NCI-H524 treated with DMSO at 0.1 percent for 48 hours (cell line): ENCODE results near the gene USP31.
"Not testable (repeated sequence)": the region's sequence is repeated elsewhere in the genome, so short reads cannot be mapped to it uniquely, and the experiment has no call there.

Experiments used
- DNase-seq: peaks from one replicate; lab custom pipeline; 2025; lab: John Stamatoyannopoulos, UW

Gene USP31

DNA sequence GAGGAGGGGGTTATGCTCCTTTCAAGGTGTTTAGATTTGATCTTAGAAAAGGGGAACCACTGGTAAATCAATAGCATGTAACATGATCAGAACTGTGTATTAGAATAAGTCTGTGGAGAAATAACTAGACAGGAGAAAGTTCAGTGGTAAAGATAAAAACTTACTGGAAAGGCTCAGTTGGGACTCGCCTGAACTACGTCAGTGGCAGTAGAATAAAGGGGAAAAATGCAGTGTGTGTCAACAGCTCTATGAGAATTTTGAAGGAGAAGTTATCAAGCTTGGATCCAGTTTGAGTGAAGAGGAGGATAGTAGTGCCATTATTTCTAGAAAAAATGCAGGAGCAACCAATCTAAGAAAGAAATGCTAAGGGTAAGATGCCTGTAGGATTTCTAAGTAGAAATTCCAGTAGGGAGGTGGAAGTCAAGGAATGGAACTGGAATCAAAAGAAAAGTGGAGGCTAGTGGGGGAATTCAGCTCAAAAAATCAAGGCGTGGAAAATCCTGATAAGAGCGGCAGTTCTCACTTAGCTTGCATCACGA lies 48.2 kb downstream of the USP31 start:
- DNase-seq = no peak

GRCh38 chr16:23096450-23096849 lies 52.8 kb downstream of the USP31 start:
- not testable (repeated sequence) for DNase-seq

- not testable (repeated sequence) for DNase-seq
Observed at GRCh38 chr16:23094136-23094535, 55.1 kb downstream of the USP31 start.

- DNase-seq = no peak
Observed at GRCh38 chr16:23092801-23093117, 56.5 kb downstream of the USP31 start.

DNA sequence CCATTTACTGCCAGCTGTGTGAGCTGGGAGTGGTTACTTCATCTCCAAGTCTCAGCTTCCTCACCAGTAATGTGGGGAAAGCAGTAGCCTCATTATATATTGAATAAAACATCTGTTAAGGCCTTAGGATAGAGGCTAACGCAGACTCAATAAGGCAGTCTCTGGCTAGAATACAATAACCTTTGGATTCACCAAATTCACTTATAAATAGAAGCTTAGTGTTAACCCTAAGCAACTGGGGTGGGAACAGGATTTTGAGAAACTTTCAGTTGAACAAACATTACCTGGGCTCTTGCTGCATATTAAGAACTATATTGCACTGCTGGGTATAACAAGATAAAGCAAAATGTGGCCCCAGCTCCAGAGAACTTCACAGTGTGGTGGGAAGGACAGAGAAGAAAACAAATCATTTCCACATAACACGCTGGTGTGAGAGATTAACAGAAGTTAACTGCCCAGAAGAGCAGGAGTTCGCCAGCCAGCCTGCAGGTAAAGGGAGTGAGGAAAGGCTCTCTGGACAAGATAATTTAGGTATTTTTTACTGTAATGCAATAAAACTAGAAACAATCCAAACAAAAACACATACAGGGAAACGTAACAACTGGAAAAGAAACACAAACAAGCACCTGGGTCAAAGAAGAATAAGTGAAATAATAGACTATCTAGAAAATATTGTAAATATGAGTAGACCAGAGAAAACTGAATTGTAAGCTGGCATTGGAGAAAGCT lies 57.0 kb downstream of the USP31 start:
- DNase-seq = no peak

- no peak for DNase-seq
Observed at GRCh38 chr16:23089111-23089510, 60.1 kb downstream of the USP31 start.

- DNase-seq = no peak
Observed at GRCh38 chr16:23088018-23088417, 61.2 kb downstream of the USP31 start.

- DNase-seq = no peak
Observed at GRCh38 chr16:23085949-23086348, 63.3 kb downstream of the USP31 start.

GRCh38 chr16:23082161-23082788 lies 67.0 kb downstream of the USP31 start:
- peak; percentile 83 for DNase-seq

DNA sequence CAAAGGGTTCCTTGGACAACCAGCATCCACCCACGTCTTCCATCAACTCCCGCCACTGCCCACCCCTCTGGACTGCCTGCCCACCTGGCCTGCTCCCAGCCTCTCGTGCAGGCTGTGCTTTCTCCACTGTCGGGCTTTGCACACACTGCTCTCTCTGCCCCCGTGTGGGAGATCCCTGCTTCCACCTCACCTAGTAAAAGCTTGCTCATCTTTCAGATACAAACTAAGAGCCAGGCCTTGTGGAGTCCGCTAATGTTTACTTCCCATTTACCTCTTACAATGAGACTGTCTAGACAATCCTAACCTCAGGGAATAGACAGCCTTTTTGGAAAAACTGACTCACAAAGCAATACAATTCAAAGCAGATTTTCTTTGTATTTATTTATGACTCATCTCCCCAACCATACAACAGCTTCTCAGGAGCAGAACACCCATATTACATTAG lies 67.6 kb downstream of the USP31 start:
- DNase-seq = no peak

DNA sequence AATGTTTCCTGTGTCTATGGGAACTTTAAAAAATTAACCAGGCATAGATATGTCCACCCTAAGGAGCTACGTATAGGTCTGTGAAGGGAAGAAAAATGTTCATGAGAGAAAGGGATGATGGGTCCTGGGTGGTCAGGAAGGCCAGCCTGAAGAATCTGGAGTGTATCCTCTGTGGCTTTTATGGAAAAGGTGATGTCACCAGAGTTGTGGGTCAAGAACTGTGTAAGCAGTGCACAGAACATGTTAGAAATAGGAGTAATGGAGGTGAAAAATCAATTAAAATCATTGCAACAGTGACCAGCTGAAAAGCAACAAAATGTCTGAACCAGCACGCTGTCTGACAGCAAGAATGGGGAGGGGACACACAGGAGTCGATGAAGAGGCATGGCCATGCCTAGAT lies 68.5 kb downstream of the USP31 start:
- no peak for DNase-seq

DNA sequence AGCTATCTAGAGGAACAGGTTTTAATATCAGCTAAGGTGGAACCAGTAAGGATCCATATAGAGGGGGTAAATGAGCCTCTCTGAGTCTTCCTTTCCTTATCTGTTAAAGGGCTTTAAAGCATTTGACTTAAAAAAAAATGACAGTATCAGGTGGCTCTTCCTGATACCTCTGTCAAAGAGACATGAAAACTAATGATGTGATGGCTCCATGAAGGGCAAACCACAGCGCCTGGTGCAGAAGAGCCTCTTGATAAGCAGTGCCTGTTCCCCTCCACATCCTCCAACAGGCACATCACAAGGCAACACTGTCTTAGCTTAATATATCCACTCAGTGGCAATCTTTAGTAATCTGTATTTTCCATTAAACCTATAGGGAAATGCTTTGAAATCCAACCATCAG lies 68.9 kb downstream of the USP31 start:
- DNase-seq = no peak

- DNase-seq = no peak
Observed at GRCh38 chr16:23079675-23080301, 69.5 kb downstream of the USP31 start.

DNA sequence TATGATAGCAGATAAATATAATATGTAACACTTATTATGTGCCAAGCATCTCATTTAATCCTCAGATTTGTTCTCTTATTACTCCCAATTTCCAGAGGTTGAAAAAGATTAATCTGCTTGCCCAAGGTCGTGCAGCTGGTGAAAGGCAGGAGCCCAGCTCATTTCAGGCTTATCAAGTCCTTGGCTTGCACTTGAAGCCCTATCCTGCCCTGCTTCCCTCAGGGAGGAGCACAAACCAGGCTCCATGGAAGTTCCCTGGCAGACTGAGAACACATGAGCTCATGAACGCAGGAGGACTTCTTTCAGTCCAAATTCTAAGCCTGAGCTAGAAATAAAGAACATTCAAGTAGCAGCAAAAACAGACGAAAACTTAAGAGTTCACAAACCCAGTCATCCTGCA lies 74.8 kb downstream of the USP31 start:
- DNase-seq = no peak

DNA sequence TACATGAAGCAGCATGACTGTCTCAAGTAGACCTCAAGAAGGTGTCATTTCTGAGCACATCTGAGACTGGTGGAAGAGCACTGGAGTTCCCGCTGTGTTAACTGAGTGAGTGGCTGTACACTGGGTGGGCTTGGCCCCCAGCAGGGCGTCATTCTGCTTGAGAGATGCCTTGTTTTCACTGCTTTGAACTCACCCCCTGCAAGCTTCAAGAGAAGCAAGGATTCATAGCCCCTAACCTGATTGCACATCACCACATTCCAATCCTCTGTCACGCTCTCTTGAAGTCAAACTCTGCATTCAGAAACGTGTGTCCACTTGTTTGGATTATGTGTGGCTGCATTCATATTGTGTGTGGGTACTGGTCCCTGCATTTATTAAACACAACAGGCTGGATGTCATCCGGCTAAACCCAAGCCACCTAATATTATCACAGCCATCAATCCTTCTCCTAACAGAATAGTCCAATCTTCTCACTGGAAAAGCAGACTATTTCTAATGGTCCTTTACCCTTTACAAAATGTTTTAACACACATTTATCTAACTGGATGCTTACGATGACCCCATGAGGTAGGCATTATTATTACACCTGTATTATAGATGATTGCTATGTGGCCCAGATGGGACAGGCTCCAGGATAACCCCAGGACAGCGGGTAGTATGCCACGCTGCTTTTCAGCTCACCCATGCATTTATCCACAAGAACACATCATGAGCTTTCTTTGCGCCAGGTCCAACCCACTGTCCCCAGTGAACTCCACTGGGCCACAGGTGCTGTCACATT lies 76.3 kb downstream of the USP31 start:
- no peak for DNase-seq

GRCh38 chr16:23072084-23072599 lies 77.1 kb downstream of the USP31 start:
- DNase-seq = no peak

DNA sequence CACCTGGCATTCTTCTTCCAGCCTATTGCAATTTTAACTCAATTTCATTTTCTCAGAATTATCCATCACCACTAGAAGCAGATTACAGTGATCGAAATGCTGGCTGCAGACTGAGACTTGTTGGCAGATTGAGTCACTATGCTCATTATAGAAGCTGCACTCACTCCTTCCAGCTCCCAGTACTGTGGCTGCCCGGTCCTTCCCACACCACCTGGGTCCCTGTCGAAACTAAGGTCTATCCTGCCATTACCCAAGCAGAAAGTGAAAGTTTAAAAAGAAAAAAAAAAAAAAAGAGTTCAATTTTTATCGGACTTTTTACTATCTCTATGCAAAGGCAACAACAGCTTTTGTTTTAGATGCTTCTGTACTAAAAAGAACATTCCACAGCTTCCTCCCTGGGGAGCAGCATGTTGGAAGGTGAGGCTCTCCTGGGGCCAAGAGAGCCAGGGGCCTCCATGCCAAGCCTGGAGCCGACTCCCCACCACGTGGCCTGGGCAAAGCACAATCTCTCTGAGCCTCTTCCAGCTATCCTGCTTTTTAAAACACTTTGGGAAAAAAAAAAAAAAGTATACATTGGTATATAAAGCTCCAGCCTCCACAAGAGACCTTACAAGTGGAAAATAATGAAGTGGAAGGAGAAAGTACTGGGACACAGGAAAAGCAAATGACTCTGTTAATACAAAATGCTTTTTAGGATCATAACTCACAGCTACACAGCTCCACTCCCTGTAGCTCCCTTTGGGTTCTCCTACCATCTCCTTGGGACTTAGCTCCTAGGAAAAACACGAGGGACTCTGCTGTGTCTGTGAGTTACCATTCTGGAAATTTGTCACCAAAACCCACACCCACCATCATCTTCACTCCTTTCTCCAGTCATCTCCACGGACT lies 77.8 kb downstream of the USP31 start:
- DNase-seq = no peak

DNA sequence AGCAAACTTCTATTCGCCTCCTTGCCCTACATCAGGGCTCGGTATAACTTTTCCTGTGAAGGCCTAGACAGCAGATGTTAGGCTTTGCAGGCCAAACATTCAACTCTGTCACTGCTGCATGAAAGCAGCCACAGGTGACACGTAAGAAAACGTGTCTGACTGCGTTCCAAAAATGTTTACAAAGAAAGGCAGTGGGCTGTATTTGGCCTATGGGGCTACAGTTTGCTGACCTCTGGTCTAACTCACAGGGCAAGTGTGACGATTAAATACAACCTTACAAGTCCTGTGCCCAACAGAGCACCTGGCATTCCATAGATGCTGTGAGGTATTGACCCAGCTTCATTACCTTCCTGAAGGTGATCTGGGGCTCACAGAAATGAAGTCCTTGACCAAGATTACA lies 79.4 kb downstream of the USP31 start:
- DNase-seq = no peak

DNA sequence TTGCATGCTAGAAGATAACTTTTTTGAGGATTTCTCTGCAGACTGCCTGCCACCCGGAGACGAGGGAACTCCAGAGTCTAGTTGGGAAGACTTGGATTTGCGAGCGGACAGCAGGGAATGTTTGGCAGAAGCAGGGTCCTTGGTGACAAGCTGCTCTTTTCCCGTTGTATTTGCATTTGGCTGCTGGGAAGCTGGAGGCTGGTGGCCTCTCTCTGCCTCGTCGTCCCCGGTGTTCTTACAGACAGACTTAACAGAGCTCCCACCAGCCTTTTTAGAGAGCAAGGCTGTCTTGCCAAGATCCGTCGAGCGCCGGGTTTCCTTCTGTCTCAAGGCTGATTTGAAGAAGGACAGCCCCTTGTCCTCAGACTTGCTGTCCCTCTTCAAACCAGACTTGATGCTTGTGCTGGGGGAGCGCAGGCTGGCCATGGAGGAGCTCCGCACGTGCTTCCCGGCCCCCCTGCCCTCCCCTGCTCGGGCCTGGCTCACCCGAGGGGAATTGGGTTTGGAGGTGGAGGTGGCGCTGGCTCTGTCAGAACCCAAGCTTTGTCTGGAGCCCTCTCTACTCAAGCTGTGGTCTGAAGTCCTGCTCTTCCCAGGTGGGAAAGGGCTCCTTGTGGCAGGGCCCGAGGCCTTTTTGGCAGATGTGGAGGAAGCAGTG lies 81.0 kb downstream of the USP31 start:
- no peak for DNase-seq

DNA sequence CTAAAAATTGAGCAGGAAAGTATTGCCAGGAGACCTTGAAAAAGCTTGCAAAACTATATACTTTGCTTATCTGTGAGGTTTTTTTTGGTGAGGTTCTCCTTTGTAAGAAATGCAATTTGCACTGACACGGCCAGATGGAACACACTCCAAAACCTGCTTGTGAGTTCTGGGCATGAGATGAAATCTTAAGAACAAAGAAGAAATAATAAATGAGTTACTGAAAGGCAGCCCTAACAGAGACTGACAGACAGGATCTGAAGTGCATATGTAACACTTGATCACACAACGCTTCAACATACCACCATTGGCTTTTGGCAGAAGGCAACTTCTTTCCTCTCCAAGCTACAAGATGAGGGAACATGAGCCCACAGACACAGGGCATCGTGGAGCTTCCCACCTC lies 82.6 kb downstream of the USP31 start:
- no peak for DNase-seq

GRCh38 chr16:23064639-23065038 lies 84.6 kb downstream of the USP31 start:
- no peak for DNase-seq
